HepG2 (cell line): ENCODE measurements around the gene LDAH. TPM values are rescaled to one million over a fixed set of nuclear protein-coding genes. Genes with fewer than 3 reads are reported as not detected.

Source experiments
- ATAC-seq: fragments of 200-7000 bp; cut with Tn5 transposase; 3 replicates; pipeline ENCODE4 v1.9.1; 2020; ENCODE audit warnings: mild to moderate bottlenecking, moderate library complexity
- BruUV-seq: library from RNA; stranded (reverse); fragments of 400-500 nt; replicated peaks from 2 replicates; lab custom pipeline; 2021; lab: Mats Ljungman, UMichigan
- CTCF ChIA-PET: fragments of 300-600 bp; formaldehyde crosslinking; extraction: SDS; loops from one replicate; lab custom pipeline; 2021; ENCODE audit warnings: low total read pairs, inconsistent platforms, low intra/inter-chr PET ratio; lab: Yijun Ruan, JAX
- POLR2A ChIA-PET: fragments of 350-600 bp; sonication (Branson Sonifier 250); formaldehyde crosslinking; loops from one replicate; lab custom pipeline; 2020; ENCODE audit warnings: antibody characterized with exemption, inconsistent platforms; lab: Yijun Ruan, JAX
- DNase-seq: peaks from one replicate; pipeline ENCODE4 v3.0.0-alpha.2; 2015; ENCODE audit warnings: low spot score
- FAIRE-seq: peaks from 3 replicates; lab custom pipeline; 2011; peaks lifted over from hg19 to GRCh38; lab: Jason Lieb, UNC
- H2AFZ ChIP-seq: one replicate; pipeline ENCODE4 v1.6.1; 2011; ENCODE audit warnings: low read length, inconsistent platforms
- H3K27ac ChIP-seq: fragments of 300-600 bp; 3 replicates; pipeline ENCODE4 v1.8.0; 2011; ENCODE audit warnings: mixed run types, mild to moderate bottlenecking, mixed read lengths, low read length, inconsistent platforms; ENCODE audit not compliant: insufficient read depth; ENCODE audit errors: extremely low read length
- H3K27me3 ChIP-seq, 2 experiments: fragments of 200-600 bp in 1 of 2; 2 replicates in 1 of 2; 3 replicates in 1 of 2; pipeline versions ENCODE4 v1.6.0 to v1.8.0; 2011; ENCODE audit warnings: low read length in 2 of 2, mild to moderate bottlenecking in 2 of 2, moderate library complexity in 2 of 2, inconsistent platforms in 1 of 2; ENCODE audit not compliant: insufficient read depth in 2 of 2, control insufficient read depth in 1 of 2
- H3K36me3 ChIP-seq, 2 experiments: fragments of 200-600 bp in 1 of 2; replicated peaks in 1 of 2; 2 replicates in 1 of 2; 3 replicates in 1 of 2; pipeline versions ENCODE4 v1.5.1 to v1.8.0; 2011; ENCODE audit warnings: low read length in 2 of 2, inconsistent platforms in 1 of 2; ENCODE audit not compliant: insufficient read depth in 2 of 2, control insufficient read depth in 1 of 2
- H3K4me1 ChIP-seq: 2 replicates; pipeline ENCODE4 v1.5.1; 2012; ENCODE audit warnings: low read length, inconsistent platforms; ENCODE audit not compliant: insufficient read depth
- H3K4me2 ChIP-seq: 2 replicates; pipeline ENCODE4 v1.6.0; 2011; ENCODE audit warnings: low read depth, low read length, inconsistent platforms
- H3K4me3 ChIP-seq, 3 experiments: fragments of 200-600 bp in 1 of 3; sonication (generic), shearing (Covaris generic) in 1 of 3; replicated peaks in 1 of 3; 2 replicates each; pipeline ENCODE4 v1.5.1; 2011 to 2016; ENCODE audit warnings: low read length in 3 of 3, inconsistent platforms in 2 of 3, low read depth in 2 of 3, mild to moderate bottlenecking in 2 of 3, control low read depth in 1 of 3, mixed read lengths in 1 of 3; ENCODE audit not compliant: insufficient read depth in 1 of 3
- H3K79me2 ChIP-seq: one replicate; pipeline ENCODE4 v1.6.1; 2011; ENCODE audit warnings: low read length, inconsistent platforms; ENCODE audit not compliant: insufficient read depth
- H3K9ac ChIP-seq: 2 replicates; pipeline ENCODE4 v1.6.0; 2011; ENCODE audit warnings: mild to moderate bottlenecking, low read depth, low read length, inconsistent platforms; ENCODE audit not compliant: insufficient read depth
- H3K9me3 ChIP-seq: 2 replicates; pipeline ENCODE4 v1.5.1; 2012; ENCODE audit warnings: mild to moderate bottlenecking, low read length
- H4K20me1 ChIP-seq: 2 replicates; pipeline ENCODE4 v1.6.0; 2011; ENCODE audit warnings: inconsistent platforms, mild to moderate bottlenecking, low read length, moderate library complexity; ENCODE audit not compliant: insufficient read depth
- ARNT ChIP-seq: fragments of 450-650 bp; IDR thresholded peaks from 2 replicates; pipeline ENCODE4 v1.6.1; 2017
- ELF4 ChIP-seq: sonication (generic); formaldehyde crosslinking; IDR thresholded peaks from 2 replicates; pipeline ENCODE4 v1.5.0; 2020; ENCODE audit warnings: missing genetic modification reagents, mild to moderate bottlenecking, moderate library complexity, borderline replicate concordance
- KMT2B ChIP-seq: IDR thresholded peaks from 2 replicates; pipeline ENCODE4 v1.6.1; 2016; ENCODE audit warnings: missing genetic modification reagents, missing compliant biosample characterization
- RBFOX2 ChIP-seq: fragments of 200-400 bp; formaldehyde crosslinking; IDR thresholded peaks from 2 replicates; pipeline ENCODE4 v1.6.1; 2017; ENCODE audit warnings: low read depth, mild to moderate bottlenecking, low read length
- UBTF ChIP-seq: sonication (generic); formaldehyde crosslinking; IDR thresholded peaks from 2 replicates; pipeline ENCODE4 v1.4.0; 2020; ENCODE audit warnings: mild to moderate bottlenecking, missing genetic modification reagents
- WGBS: methylation state at CpG from one replicate; pipeline ENCODE4 v1.1.6; 2017; ENCODE audit warnings: low lambda C conversion rate; 5-methylcytosine and 5-hydroxymethylcytosine counted together
- in situ Hi-C: cut with HindIII; loops from 2 replicates; pipeline ENCODE4 v1.10.0; 2017; ENCODE audit warnings: low pct_unique_long_range_greater_than_20kb; ENCODE audit not compliant: extremely low pct_ligation_motif_present
- intact Hi-C: fragments of 100-400 bp; cut with micrococcal nuclease; formaldehyde crosslinking; loops from one replicate; pipeline ENCODE4 v1.10.0; 2022; ENCODE audit not compliant: unreplicated experiment
- polyA plus RNA-seq, 8 experiments: library from polyadenylated mRNA; depleted of rRNA in 3 of 8; stranded (reverse) in 7 of 8; unstranded in 1 of 8; fragments of >200 nt; fragmentation: Illumina TruSeq in 4 of 8; extraction: Trizol in 4 of 8; gene quantifications; 2 replicates each; pipeline versions ENCODE4 v1.2.1 to v1.2.3, GENCODE V29; 2011 to 2016; ENCODE audit warnings: low read depth in 4 of 8, missing spikeins in 1 of 8, mixed read lengths in 1 of 8; ENCODE audit not compliant: insufficient read depth in 1 of 8
- total RNA-seq, 5 experiments: library from RNA; depleted of rRNA; stranded (reverse); fragments of >200 nt; fragmentation: Illumina TruSeq; extraction: Trizol; gene quantifications; 2 replicates each; pipeline ENCODE4 v1.2.3, GENCODE V29; 2016; ENCODE audit warnings: low read depth in 1 of 5

LDAH gene
- total and polyA plus RNA-seq, 2 of the 13 experiments (the other 11 are each of a cell fraction or from before 2014, with no cell fraction given), result 28.8 to 46.2 TPM

GRCh38 chr2:20670315-20671035, 152.4 kb downstream of the LDAH start:
- no peak for DNase-seq
- Histone ChIP-seq H3K4me2 (no peak overlapping the region), H3K4me1 (peaks cover 41% of the 10 kb centered on the region), H2AFZ (no peak overlapping the region), H3K27ac (no peak overlapping the region), H3K9ac (no peak overlapping the region), H4K20me1 (no peaks in the 10 kb centered on the region), H3K79me2 (peaks cover 17% of the 10 kb centered on the region), H3K36me3 (peaks cover 0 to 7% of the 10 kb centered on the region in 2 experiments; a peak in 2 of 5 replicates), H3K4me3 (no peak overlapping the region), H3K27me3 (peaks cover 4 to 7% of the 10 kb centered on the region in 2 experiments; a peak in 4 of 5 replicates), H3K9me3 (no peaks in the 10 kb centered on the region)
- no peak for FAIRE-seq
- ChIA-PET CTCF (no interaction called here), POLR2A (no interaction called here)
- 97% methylated on average over 75 of the region's 83 CpGs for WGBS
- ATAC-seq, result no peak
- no TSS peak for BruUV-seq
- TF ChIP-seq RBFOX2, result peak; percentile 22; the same call in 1 of the 2 replicates
- TF ChIP-seq ARNT, result no peak
- TF ChIP-seq KMT2B (CRISPR knock-in tag), result no peak
- no peak for TF ChIP-seq ELF4 (CRISPR knock-in tag)
- no peak for TF ChIP-seq UBTF (CRISPR knock-in tag)
- intact Hi-C loops (no loop called here), in situ Hi-C loops (loop anchor here (25.0 kb wide), 1 partner anchor 292 kb away; no protein-coding TSS in a partner anchor)
